ENCODE measurements around the gene DENND1A. TPM values are rescaled to one million over a fixed set of nuclear protein-coding genes. Genes with fewer than 3 reads are reported as not detected.

Gene DENND1A
- total RNA-seq, 1 donor from 2014 or later, result 25.2 TPM

DNA sequence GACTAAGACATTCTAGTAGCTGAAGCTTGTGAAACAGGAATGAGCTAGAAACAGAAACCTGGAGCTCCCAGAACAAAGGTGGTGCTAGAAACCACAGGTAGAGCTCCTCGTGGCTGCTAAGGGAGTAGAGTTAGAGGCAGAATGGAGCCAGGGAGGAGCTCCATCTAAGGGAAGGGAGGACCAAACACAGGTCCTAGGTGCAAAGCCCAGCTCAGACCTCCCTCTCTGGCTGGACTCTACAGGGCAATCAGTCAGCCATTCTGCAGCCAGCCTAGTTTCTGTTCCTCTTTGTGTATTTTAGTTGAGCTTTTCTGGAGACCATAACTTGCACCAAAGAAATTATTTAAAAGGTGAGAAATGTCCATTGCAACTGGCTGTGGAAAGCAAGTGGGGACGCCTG lies 503.5 kb downstream of the DENND1A start:
- DNase-seq (no peak), ATAC-seq (ENCODE audit: low read depth) (no peak)
- H3K4me3 Mint-ChIP-seq, result no peak overlapping the region
- ChIA-PET CTCF (interaction anchor here (1.2 kb wide), 1 partner anchor 614 kb away, joined by 5 read pairs; no protein-coding TSS in a partner anchor), POLR2A (interaction anchor here (0.6 kb wide), 1 partner anchor 409 kb away, joined by 7 read pairs; no protein-coding TSS in a partner anchor)
- H3K36me3 Mint-ChIP-seq (ENCODE audit: low read depth), result peaks cover 50% of the 10 kb centered on the region
- intact Hi-C loops (cut with micrococcal nuclease), result no loop called here
- no peak overlapping the region for H3K27ac Mint-ChIP-seq
- H3K27me3 Mint-ChIP-seq, result no peaks in the 10 kb centered on the region
- TF ChIP-seq, protein P1, sequence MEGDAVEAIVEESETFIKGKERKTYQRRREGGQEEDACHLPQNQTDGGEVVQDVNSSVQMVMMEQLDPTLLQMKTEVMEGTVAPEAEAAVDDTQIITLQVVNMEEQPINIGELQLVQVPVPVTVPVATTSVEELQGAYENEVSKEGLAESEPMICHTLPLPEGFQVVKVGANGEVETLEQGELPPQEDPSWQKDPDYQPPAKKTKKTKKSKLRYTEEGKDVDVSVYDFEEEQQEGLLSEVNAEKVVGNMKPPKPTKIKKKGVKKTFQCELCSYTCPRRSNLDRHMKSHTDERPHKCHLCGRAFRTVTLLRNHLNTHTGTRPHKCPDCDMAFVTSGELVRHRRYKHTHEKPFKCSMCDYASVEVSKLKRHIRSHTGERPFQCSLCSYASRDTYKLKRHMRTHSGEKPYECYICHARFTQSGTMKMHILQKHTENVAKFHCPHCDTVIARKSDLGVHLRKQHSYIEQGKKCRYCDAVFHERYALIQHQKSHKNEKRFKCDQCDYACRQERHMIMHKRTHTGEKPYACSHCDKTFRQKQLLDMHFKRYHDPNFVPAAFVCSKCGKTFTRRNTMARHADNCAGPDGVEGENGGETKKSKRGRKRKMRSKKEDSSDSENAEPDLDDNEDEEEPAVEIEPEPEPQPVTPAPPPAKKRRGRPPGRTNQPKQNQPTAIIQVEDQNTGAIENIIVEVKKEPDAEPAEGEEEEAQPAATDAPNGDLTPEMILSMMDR (IDR thresholded peaks at IDR 0.05), result no peak
- H3K4me1 Mint-ChIP-seq, result peaks cover 26% of the 10 kb centered on the region
- H3K9me3 Mint-ChIP-seq, result no peaks in the 10 kb centered on the region

DNA sequence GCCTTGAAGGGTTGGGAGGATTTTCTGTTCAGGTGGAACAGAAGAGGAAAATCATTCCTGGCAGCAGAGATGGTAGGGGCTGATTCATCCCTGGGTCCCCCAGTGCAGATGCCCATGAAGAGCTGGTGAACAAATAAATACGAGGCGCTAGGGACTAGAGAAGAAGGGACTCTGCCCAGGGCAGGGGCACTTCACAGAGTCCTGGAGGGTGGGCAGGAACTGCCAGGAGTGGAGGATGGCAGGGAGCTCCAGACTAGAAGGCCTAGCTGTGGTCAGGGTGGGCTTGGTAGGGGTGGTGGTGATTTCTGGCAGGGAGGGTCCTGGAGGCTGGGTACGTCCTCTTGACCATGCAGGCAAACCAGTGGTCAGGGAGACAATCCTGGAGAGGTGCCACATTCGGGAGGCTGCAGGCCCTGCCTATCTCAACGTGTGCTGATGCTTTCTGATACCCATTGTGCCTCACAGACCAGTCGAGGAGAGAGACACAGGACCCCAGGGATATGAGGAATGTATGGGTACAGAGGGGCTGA lies 504.0 kb downstream of the DENND1A start:
- Mint-ChIP-seq H3K9me3 (no peaks in the 10 kb centered on the region), H3K27me3 (no peaks in the 10 kb centered on the region), H3K4me3 (no peak overlapping the region), H3K36me3 (ENCODE audit: low read depth) (peaks cover 45% of the 10 kb centered on the region), H3K4me1 (peaks cover 26% of the 10 kb centered on the region), H3K27ac (peak overlapping the region; percentile 11)
- DNase-seq (no peak), ATAC-seq (ENCODE audit: low read depth) (no peak)
- intact Hi-C loops (cut with micrococcal nuclease), result no loop called here
- ChIA-PET CTCF (no interaction called here), POLR2A (interaction anchor here (0.6 kb wide), 1 partner anchor 409 kb away, joined by 7 read pairs; no protein-coding TSS in a partner anchor)
- TF ChIP-seq, protein P1 (IDR thresholded peaks at IDR 0.05), result no peak

DNA sequence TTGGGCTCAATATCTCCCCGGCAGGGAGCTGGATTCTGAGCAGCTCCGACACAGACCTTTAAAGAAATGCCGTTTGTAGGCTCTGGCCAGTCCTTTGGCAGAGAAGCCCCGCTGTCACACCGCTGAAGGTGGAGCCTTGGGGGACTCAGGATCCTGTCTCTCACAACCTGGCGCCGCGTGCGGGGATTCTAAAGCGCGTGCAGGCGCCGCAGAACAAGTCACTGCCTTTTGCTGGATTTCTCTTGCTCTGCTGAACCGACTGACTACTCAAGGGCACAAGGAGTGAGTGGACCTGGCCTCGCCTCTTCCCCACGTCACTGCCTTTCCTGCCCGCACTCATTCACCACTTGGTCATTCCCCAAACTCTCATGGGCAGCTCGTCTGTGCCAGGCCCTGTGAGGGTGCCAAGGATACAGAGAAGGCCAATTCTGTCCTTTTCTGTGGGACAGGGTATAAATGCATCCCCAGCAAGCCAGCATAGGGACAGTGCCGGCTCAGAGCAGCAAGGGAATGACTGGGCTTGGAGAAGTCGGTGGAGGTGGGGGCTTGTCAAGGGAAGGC lies 504.6 kb downstream of the DENND1A start:
- no peaks in the 10 kb centered on the region for H3K9me3 Mint-ChIP-seq
- H3K4me3 Mint-ChIP-seq, result no peak overlapping the region
- no peaks in the 10 kb centered on the region for H3K27me3 Mint-ChIP-seq
- H3K36me3 Mint-ChIP-seq (ENCODE audit: low read depth), result peaks cover 41% of the 10 kb centered on the region
- ChIA-PET POLR2A (no interaction called here), CTCF (no interaction called here)
- TF ChIP-seq, protein P1 (IDR thresholded peaks at IDR 0.05), result no peak
- H3K4me1 Mint-ChIP-seq, result peaks cover 26% of the 10 kb centered on the region
- DNase-seq (no peak), ATAC-seq (ENCODE audit: low read depth) (no peak)
- no peak overlapping the region for H3K27ac Mint-ChIP-seq
- intact Hi-C loops (cut with micrococcal nuclease), result no loop called here

DNA sequence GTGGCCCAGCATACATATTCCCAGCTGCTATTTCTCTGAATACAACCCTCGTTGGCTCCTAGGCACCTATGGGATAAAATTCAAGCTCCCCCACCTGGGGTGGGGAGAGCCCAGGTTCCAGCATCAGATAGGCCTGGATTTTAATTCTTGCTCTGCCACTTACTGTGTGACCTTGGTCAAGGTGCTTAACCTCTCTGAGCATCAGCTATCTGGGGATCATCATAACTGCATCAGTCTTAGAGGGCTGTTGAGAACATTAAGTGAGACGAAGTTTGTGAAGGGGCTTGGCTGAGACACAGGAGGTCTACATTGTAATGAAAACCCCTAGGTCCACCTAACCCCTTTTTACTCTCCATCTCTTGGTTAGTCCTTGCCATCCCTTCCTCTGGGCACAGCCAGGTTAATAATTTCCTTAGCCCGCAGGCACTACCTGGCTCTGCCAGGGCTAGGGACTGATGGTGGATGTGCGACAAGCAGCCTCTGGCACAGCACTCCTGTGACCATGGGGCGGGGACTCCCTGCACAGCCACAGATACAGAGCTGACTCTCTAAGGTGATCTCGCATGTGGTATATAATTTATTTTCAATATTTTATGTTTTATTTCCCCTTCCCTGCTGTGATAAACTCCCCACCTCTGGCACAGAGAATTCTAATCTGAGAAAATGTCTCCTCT lies 505.2 kb downstream of the DENND1A start:
- intact Hi-C loops (cut with micrococcal nuclease), result no loop called here
- TF ChIP-seq, protein P1 (IDR thresholded peaks at IDR 0.05), result no peak
- DNase-seq (no peak), ATAC-seq (ENCODE audit: low read depth) (no peak)
- Mint-ChIP-seq H3K9me3 (no peaks in the 10 kb centered on the region), H3K36me3 (ENCODE audit: low read depth) (peaks cover 41% of the 10 kb centered on the region), H3K27me3 (no peaks in the 10 kb centered on the region), H3K4me3 (no peak overlapping the region), H3K4me1 (peaks cover 26% of the 10 kb centered on the region), H3K27ac (no peak overlapping the region)
- ChIA-PET POLR2A (no interaction called here), CTCF (no interaction called here)

DNA sequence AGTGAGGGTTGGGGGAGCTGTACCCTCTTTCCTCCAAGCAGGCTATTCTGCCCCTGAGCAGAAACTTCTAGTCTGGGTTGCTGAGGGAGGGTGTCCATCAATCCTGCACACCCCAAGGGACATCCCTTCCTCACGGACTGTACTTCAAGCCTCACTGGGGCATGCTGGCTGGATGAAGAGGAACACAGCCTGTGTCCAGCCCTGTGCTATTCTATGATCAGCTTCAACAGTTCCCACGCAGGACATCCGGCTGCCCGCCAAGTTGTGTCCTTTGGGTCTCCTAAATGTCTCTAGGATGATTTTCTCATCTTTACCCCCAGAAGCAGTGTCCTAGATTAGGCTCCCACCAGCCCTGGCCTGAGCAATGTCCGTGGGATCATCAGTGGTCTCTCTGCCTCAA lies 505.8 kb downstream of the DENND1A start:
- DNase-seq (no peak), ATAC-seq (ENCODE audit: low read depth) (no peak)
- POLR2A ChIA-PET, result no interaction called here
- no peaks in the 10 kb centered on the region for H3K27me3 Mint-ChIP-seq
- H3K27ac Mint-ChIP-seq, result no peak overlapping the region
- no peaks in the 10 kb centered on the region for H3K9me3 Mint-ChIP-seq
- TF ChIP-seq, protein P1 (IDR thresholded peaks at IDR 0.05), result no peak
- peaks cover 40% of the 10 kb centered on the region for H3K36me3 Mint-ChIP-seq (ENCODE audit: low read depth)
- intact Hi-C loops (cut with micrococcal nuclease), result no loop called here
- CTCF ChIA-PET, result no interaction called here
- H3K4me3 Mint-ChIP-seq, result no peak overlapping the region
- H3K4me1 Mint-ChIP-seq, result peaks cover 26% of the 10 kb centered on the region

All from activated B cell treated with CpG ODN at 0.5 μM for 24 hours (primary cell).